IMR-90 (cell line): Measurements from ENCODE around the gene ABCA10.

Experiments
- BHLHE40 ChIP-seq: fragments of 150-350 bp; IDR thresholded peaks from 2 replicates; pipeline ENCODE4 v1.6.1; 2016; ENCODE audit warnings: mild to moderate bottlenecking, low read depth, low read length
- CEBPB ChIP-seq: IDR thresholded peaks from 2 replicates; pipeline ENCODE4 v1.6.1; 2012; ENCODE audit warnings: low read depth, low read length, improper control_type of control experiment
- CHD1 ChIP-seq: IDR thresholded peaks from 2 replicates; pipeline ENCODE4 v1.6.1; 2012; ENCODE audit warnings: low read depth, low read length, improper control_type of control experiment
- CTCF ChIP-seq: conservative IDR thresholded peaks from 2 replicates; pipeline ENCODE4 v1.5.1; 2012; ENCODE audit warnings: mild to moderate bottlenecking, low read depth, low read length, improper control_type of control experiment
- ELK1 ChIP-seq: fragments of 150-350 bp; IDR thresholded peaks from 2 replicates; pipeline ENCODE4 v1.6.1; 2016; ENCODE audit warnings: low read depth, mild to moderate bottlenecking, low read length, moderate library complexity, borderline replicate concordance
- FOS ChIP-seq: fragments of 150-350 bp; IDR thresholded peaks from 2 replicates; pipeline ENCODE4 v1.6.1; 2016; ENCODE audit warnings: low read depth, low read length
- MAFK ChIP-seq: IDR thresholded peaks from 2 replicates; pipeline ENCODE4 v1.6.1; 2012; ENCODE audit warnings: low read depth, low read length, improper control_type of control experiment
- MAZ ChIP-seq: IDR thresholded peaks from 2 replicates; pipeline ENCODE4 v1.6.1; 2012; ENCODE audit warnings: low read depth, mild to moderate bottlenecking, low read length, improper control_type of control experiment, moderate library complexity, borderline replicate concordance
- MXI1 ChIP-seq: IDR thresholded peaks from 2 replicates; pipeline ENCODE4 v1.6.1; 2012; ENCODE audit warnings: low read depth, mild to moderate bottlenecking, low read length, moderate library complexity, borderline replicate concordance
- POLR2A ChIP-seq: IDR thresholded peaks from 2 replicates; pipeline ENCODE4 v1.6.1; 2012; ENCODE audit warnings: mild to moderate bottlenecking, low read depth, low read length
- RAD21 ChIP-seq: IDR thresholded peaks from 2 replicates; pipeline ENCODE4 v1.6.1; 2012; ENCODE audit warnings: low read length, improper control_type of control experiment
- RFX5 ChIP-seq: IDR thresholded peaks from 2 replicates; pipeline ENCODE4 v1.8.0; 2012; ENCODE audit warnings: low read depth, mild to moderate bottlenecking, low read length, moderate library complexity
- SMC3 ChIP-seq: fragments of 150-350 bp; IDR thresholded peaks from 2 replicates; pipeline ENCODE4 v1.6.1; 2016; ENCODE audit warnings: low read depth, mild to moderate bottlenecking, antibody characterized with exemption, low read length, moderate library complexity
- USF2 ChIP-seq: fragments of 150-350 bp; IDR thresholded peaks from 2 replicates; pipeline ENCODE4 v1.6.1; 2017; ENCODE audit warnings: mild to moderate bottlenecking, antibody characterized with exemption, low read length, low read depth

GRCh38 chr17:69271023-69271422 lies 42.4 kb upstream of the ABCA10 start:
- TF ChIP-seq FOS (no peak), CTCF (no peak), POLR2A (no peak), CHD1 (no peak), CEBPB (no peak), ELK1 (no peak), RAD21 (no peak), MAZ (no peak), USF2 (no peak), MAFK (no peak), BHLHE40 (no peak), RFX5 (no peak), SMC3 (no peak), MXI1 (no peak)
